Kidney (tissue), 14 donors: Measurements from ENCODE around the gene TRMT44. TPM values are rescaled to one million over a fixed set of nuclear protein-coding genes. Genes with fewer than 3 reads are reported as not detected.

ENCODE experiments used
- DNase-seq, 5 donors: peaks; one replicate each; pipeline ENCODE4 v3.0.0-alpha.2; 2013 to 2020
- FAIRE-seq: peaks from 2 replicates; lab custom pipeline; 2012; peaks lifted over from hg19 to GRCh38; lab: Jason Lieb, UNC
- H3K27ac ChIP-seq, 2 donors: one replicate each; pipeline ENCODE4 v1.7.0; 2013; ENCODE audit warnings: low read depth in 2 of 2, low read length in 2 of 2, inconsistent platforms in 1 of 2
- H3K27me3 ChIP-seq: one replicate; pipeline ENCODE4 v1.7.1; 2013; ENCODE audit warnings: low read length, inconsistent platforms; ENCODE audit not compliant: control insufficient read depth, insufficient read depth
- H3K36me3 ChIP-seq, 3 donors: one replicate each; pipeline versions ENCODE4 v1.7.0 to v1.7.1; 2013; ENCODE audit warnings: low read length in 3 of 3, control low read depth in 1 of 3, inconsistent platforms in 1 of 3; ENCODE audit not compliant: insufficient read depth in 3 of 3, control insufficient read depth in 2 of 3
- H3K4me1 ChIP-seq, 3 donors: one replicate each; pipeline versions ENCODE4 v1.7.0 to v1.7.1; 2013; ENCODE audit warnings: low read length in 3 of 3, inconsistent platforms in 1 of 3, low read depth in 1 of 3; ENCODE audit not compliant: control insufficient read depth in 2 of 3, insufficient read depth in 2 of 3
- H3K4me3 ChIP-seq, 3 donors: one replicate each; pipeline versions ENCODE4 v1.7.0 to v1.8.1; 2013; ENCODE audit warnings: low read length in 3 of 3, control low read depth in 1 of 3, inconsistent platforms in 1 of 3
- H3K9ac ChIP-seq, 3 donors: one replicate each; pipeline versions ENCODE4 v1.7.0 to v1.7.1; 2013; ENCODE audit warnings: low read length in 3 of 3, control low read depth in 1 of 3, inconsistent platforms in 1 of 3
- H3K9me3 ChIP-seq, 3 donors: one replicate each; pipeline versions ENCODE4 v1.7.0 to v1.7.1; 2013; ENCODE audit warnings: low read length in 3 of 3, control low read depth in 1 of 3, inconsistent platforms in 1 of 3; ENCODE audit not compliant: control insufficient read depth in 2 of 3, insufficient read depth in 1 of 3
- CTCF ChIP-seq: IDR thresholded peaks from 3 replicates; pipeline ENCODE4 v1.5.1; 2012; ENCODE audit warnings: mild to moderate bottlenecking, moderate library complexity, borderline replicate concordance; ENCODE audit not compliant: insufficient read depth; ENCODE audit errors: extremely low read depth
- intact Hi-C: fragments of 100-400 bp; cut with DNase I; formaldehyde crosslinking; loops from one replicate; pipeline ENCODE4 v1.11.1; 2022
- polyA plus RNA-seq: library from polyadenylated mRNA; stranded (reverse); fragments of 350-450 nt; fragmentation: Illumina TruSeq; extraction: RNeasy Lipid Tissue Mini Kit (QIAGEN cat#74804); gene quantifications from one replicate; pipeline ENCODE4 v1.2.3, GENCODE V29; 2014; ENCODE audit warnings: low read depth, low replicate concordance; ENCODE audit not compliant: insufficient read depth
- total RNA-seq: library from RNA; stranded (reverse); fragmentation: NEBNext Ultra II Directional; extraction: Animal tissue kit (Norgen Biotek cat#: 25700); gene quantifications from one replicate; pipeline ENCODE4 v1.2.1, GENCODE V29; 2021
- donor health status: control.
- donor health status: control.
- donor health status: control.
- donor health status: control.
- donor health status: control.
- donor health status: DM: yes; HTN: yes; CAD: no.
- donor health status: Normal renal cell carcinoma (clear cell type).

Gene TRMT44
- total and polyA plus RNA-seq, 2 donors from 2014 or later = 5.1 to 20.1 TPM

- intact Hi-C loops = no loop called here
Observed at GRCh38 chr4:8472158-8472688, 31.6 kb downstream of the TRMT44 start.

GRCh38 chr4:8472689-8473197 is 32.2 kb downstream of the TRMT44 start:
- Histone ChIP-seq H3K27ac (peak overlapping the region; percentile 36 to 69), H3K27me3 (no peaks in the 10 kb centered on the region), H3K4me3 (no peak overlapping the region), H3K36me3 (peaks cover 0 to 16% (median 6%) of the 10 kb centered on the region in 3 donors), H3K4me1 (peaks cover 4 to 18% (median 5%) of the 10 kb centered on the region in 3 donors), H3K9ac (peak overlapping the region in 1 of 3 donors; percentile 5), H3K9me3 (no peaks in the 10 kb centered on the region)
- TF ChIP-seq CTCF = no peak
- DNase-seq (peak; percentile 83 to 92 (median 85)), FAIRE-seq (no peak)
- intact Hi-C loops = no loop called here

More at GRCh38 chr4:8472158-8472688, 31.6 kb downstream of the TRMT44 start:
- Histone ChIP-seq H3K9ac (peak overlapping the region in 1 of 3 donors; percentile 5), H3K36me3 (peaks cover 0 to 17% (median 6%) of the 10 kb centered on the region in 3 donors), H3K27me3 (no peaks in the 10 kb centered on the region), H3K27ac (peak overlapping the region in 1 of 2 donors; percentile 36), H3K4me1 (peaks cover 4 to 18% (median 5%) of the 10 kb centered on the region in 3 donors), H3K4me3 (no peak overlapping the region), H3K9me3 (no peaks in the 10 kb centered on the region)
- no peak for TF ChIP-seq CTCF
- FAIRE-seq (no peak), DNase-seq (peak in 1 of 5 donors; percentile 33)

- Histone ChIP-seq H3K9ac (no peak overlapping the region), H3K9me3 (no peaks in the 10 kb centered on the region), H3K4me3 (no peak overlapping the region), H3K36me3 (peaks cover 0 to 10% (median 6%) of the 10 kb centered on the region in 3 donors), H3K4me1 (peaks cover 4 to 18% (median 5%) of the 10 kb centered on the region in 3 donors), H3K27ac (peak overlapping the region; percentile 22 to 69), H3K27me3 (no peaks in the 10 kb centered on the region)
- TF ChIP-seq CTCF = peak; percentile 3
- FAIRE-seq (no peak), DNase-seq (peak in 3 of 5 donors; percentile 33 to 78 (median 61))
- intact Hi-C loops = no loop called here
Observed at GRCh38 chr4:8473198-8473919, 32.8 kb downstream of the TRMT44 start.
